Endodermal cell (in vitro differentiated cells): Measurements from ENCODE around the gene FBXO2. TPM values are rescaled to one million over a fixed set of nuclear protein-coding genes. Genes with fewer than 3 reads are reported as not detected.

Source experiments
- DNase-seq: peaks from one replicate; pipeline ENCODE4 v3.0.0-alpha.2; 2017
- H3K27ac ChIP-seq: 2 replicates; pipeline ENCODE4 v1.5.1; 2013; ENCODE audit warnings: mild to moderate bottlenecking, low read depth, low read length, moderate library complexity
- H3K27me3 ChIP-seq: 2 replicates; pipeline ENCODE4 v1.6.1; 2013; ENCODE audit warnings: mild to moderate bottlenecking, low read length, moderate library complexity; ENCODE audit not compliant: insufficient read depth, control insufficient read depth, poor library complexity, severe bottlenecking
- H3K36me3 ChIP-seq: 2 replicates; pipeline ENCODE4 v1.7.0; 2013; ENCODE audit warnings: mild to moderate bottlenecking, low read length, moderate library complexity; ENCODE audit not compliant: control insufficient read depth, insufficient read depth
- H3K4me1 ChIP-seq: one replicate; pipeline ENCODE4 v1.7.0; 2013; ENCODE audit warnings: low read length; ENCODE audit not compliant: control insufficient read depth, insufficient read depth
- H3K4me3 ChIP-seq: 2 replicates; pipeline ENCODE4 v1.5.1; 2013; ENCODE audit warnings: mild to moderate bottlenecking, low read length, moderate library complexity
- H3K9ac ChIP-seq: 2 replicates; pipeline ENCODE4 v1.6.1; 2013; ENCODE audit warnings: mild to moderate bottlenecking, low read length, moderate library complexity; ENCODE audit not compliant: poor library complexity, severe bottlenecking; ENCODE audit errors: extremely low read depth
- H3K9me3 ChIP-seq: 2 replicates; pipeline ENCODE4 v1.6.1; 2013; ENCODE audit warnings: mild to moderate bottlenecking, low read length, moderate library complexity; ENCODE audit not compliant: control insufficient read depth
- H3K27ac Mint-ChIP-seq: 2 replicates; pipeline ENCODE4 v1.8.0; 2020; ENCODE audit warnings: mixed read lengths
- H3K27me3 Mint-ChIP-seq: 2 replicates; pipeline ENCODE4 v1.8.0; 2021; ENCODE audit warnings: mild to moderate bottlenecking, mixed read lengths; ENCODE audit not compliant: insufficient read depth
- H3K36me3 Mint-ChIP-seq: 2 replicates; pipeline ENCODE4 v1.8.0; 2020; ENCODE audit warnings: low read depth, mixed read lengths
- H3K4me1 Mint-ChIP-seq: 2 replicates; pipeline ENCODE4 v1.8.0; 2020; ENCODE audit warnings: mixed read lengths
- H3K4me3 Mint-ChIP-seq: 2 replicates; pipeline ENCODE4 v1.8.0; 2020; ENCODE audit warnings: mild to moderate bottlenecking, moderate library complexity, mixed read lengths
- H3K9me3 Mint-ChIP-seq: 2 replicates; pipeline ENCODE4 v1.8.0; 2020; ENCODE audit warnings: mild to moderate bottlenecking, mixed read lengths
- WGBS, 2 experiments: methylation state at CpG; one replicate each; pipeline versions ENCODE4 v1.1.5 to v1.1.7; 2013; ENCODE audit warnings: missing lambda C conversion rate in 2 of 2, mixed read lengths in 1 of 2; ENCODE audit not compliant: insufficient coverage in 1 of 2, insufficient read length in 1 of 2; 5-methylcytosine and 5-hydroxymethylcytosine counted together
- total RNA-seq, 2 donors: library from RNA; stranded (reverse); fragmentation: NEBNext Ultra II Directional in 1 of 2; extraction: Animal tissue kit (Norgen Biotek cat#: 25700) in 1 of 2; gene quantifications; 2 replicates in 1 of 2; 3 replicates in 1 of 2; pipeline ENCODE4 v1.2.1, GENCODE V29; 2021
- TF ChIP-seq, protein P1 (sequence below): fragments of 200-600 bp; sonication (generic); conservative IDR thresholded peaks from 2 replicates; pipeline ENCODE4 v1.5.0; 2021; ENCODE audit warnings: antibody characterized with exemption, mild to moderate bottlenecking

The FBXO2 gene
- total RNA-seq, 2 donors from 2014 or later, result 14.1 to 32.0 TPM

DNA sequence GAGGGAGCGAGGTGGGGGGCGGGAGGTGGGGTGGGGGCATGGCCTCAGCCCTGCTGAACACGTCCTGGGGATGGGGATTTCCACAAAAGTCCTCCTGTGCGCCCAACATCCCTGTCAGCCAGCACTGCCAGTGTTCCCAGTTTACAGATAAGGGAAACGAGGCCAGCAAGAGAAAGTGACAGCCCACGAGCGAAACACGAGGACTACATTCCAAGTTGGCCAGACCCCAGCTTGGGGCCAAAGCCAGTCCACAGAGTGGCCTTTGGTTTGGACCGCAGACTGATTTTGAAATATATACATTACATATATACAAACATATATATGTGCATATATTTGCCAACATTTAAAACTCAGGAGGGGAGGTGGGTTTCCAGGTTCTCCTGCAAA lies 5.0 kb downstream of the FBXO2 start:
- H3K27me3 Mint-ChIP-seq, result peaks cover 46% of the 10 kb centered on the region
- H3K4me1 Mint-ChIP-seq, result peaks cover 2% of the 10 kb centered on the region
- no peak overlapping the region for H3K27ac Mint-ChIP-seq
- DNase-seq, result no peak
- Histone ChIP-seq H3K9ac (no peak overlapping the region), H3K36me3 (no peaks in the 10 kb centered on the region), H3K27ac (no peak overlapping the region), H3K4me3 (no peak overlapping the region), H3K27me3 (peaks cover 61% of the 10 kb centered on the region), H3K4me1 (no peaks in the 10 kb centered on the region), H3K9me3 (no peaks in the 10 kb centered on the region)
- TF ChIP-seq, protein P1, sequence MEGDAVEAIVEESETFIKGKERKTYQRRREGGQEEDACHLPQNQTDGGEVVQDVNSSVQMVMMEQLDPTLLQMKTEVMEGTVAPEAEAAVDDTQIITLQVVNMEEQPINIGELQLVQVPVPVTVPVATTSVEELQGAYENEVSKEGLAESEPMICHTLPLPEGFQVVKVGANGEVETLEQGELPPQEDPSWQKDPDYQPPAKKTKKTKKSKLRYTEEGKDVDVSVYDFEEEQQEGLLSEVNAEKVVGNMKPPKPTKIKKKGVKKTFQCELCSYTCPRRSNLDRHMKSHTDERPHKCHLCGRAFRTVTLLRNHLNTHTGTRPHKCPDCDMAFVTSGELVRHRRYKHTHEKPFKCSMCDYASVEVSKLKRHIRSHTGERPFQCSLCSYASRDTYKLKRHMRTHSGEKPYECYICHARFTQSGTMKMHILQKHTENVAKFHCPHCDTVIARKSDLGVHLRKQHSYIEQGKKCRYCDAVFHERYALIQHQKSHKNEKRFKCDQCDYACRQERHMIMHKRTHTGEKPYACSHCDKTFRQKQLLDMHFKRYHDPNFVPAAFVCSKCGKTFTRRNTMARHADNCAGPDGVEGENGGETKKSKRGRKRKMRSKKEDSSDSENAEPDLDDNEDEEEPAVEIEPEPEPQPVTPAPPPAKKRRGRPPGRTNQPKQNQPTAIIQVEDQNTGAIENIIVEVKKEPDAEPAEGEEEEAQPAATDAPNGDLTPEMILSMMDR, result no peak
- no peaks in the 10 kb centered on the region for H3K36me3 Mint-ChIP-seq
- H3K9me3 Mint-ChIP-seq, result no peaks in the 10 kb centered on the region
- H3K4me3 Mint-ChIP-seq, result peak overlapping the region; percentile 10
- WGBS, 2 experiments, result 40 to 41% methylated on average over 2 to 8 of the region's 9 CpGs

DNA sequence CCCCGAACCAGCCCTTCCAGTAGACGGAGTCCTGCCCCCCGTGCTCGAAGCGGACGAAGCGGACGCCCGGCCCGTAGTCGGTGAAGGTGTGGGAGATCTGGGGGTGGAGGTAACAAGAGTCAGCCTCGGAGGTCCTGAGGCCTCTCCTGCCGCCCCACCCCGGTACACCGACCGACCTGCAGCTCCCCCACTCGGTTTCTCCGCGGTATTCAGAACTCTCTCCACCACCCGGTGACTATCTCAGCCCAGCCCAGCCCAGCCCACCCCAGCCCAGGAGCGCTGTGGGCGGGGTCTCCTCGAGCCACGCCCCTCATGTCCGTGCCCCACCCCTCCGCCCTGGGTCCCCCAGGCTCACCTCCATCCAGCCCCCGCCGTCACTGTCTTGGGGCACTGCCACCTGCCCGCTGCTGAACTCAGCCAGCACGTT lies 5.5 kb downstream of the FBXO2 start:
- peak; percentile 89 for DNase-seq
- no peaks in the 10 kb centered on the region for H3K36me3 Mint-ChIP-seq
- no peak overlapping the region for H3K27ac Mint-ChIP-seq
- peaks cover 57% of the 10 kb centered on the region for H3K27me3 ChIP-seq
- H3K4me1 ChIP-seq, result no peaks in the 10 kb centered on the region
- peaks cover 44% of the 10 kb centered on the region for H3K27me3 Mint-ChIP-seq
- H3K4me3 ChIP-seq, result no peak overlapping the region
- H3K9ac ChIP-seq, result no peak overlapping the region
- H3K4me3 Mint-ChIP-seq, result peak overlapping the region; percentile 10
- no peaks in the 10 kb centered on the region for H3K36me3 ChIP-seq
- H3K4me1 Mint-ChIP-seq, result peaks cover 2% of the 10 kb centered on the region
- no peaks in the 10 kb centered on the region for H3K9me3 ChIP-seq
- H3K27ac ChIP-seq, result no peak overlapping the region
- TF ChIP-seq, protein P1, result no peak
- H3K9me3 Mint-ChIP-seq, result no peaks in the 10 kb centered on the region
- WGBS, 2 experiments, result 32 to 67% methylated on average over 1 to 25 of the region's 30 CpGs

DNA sequence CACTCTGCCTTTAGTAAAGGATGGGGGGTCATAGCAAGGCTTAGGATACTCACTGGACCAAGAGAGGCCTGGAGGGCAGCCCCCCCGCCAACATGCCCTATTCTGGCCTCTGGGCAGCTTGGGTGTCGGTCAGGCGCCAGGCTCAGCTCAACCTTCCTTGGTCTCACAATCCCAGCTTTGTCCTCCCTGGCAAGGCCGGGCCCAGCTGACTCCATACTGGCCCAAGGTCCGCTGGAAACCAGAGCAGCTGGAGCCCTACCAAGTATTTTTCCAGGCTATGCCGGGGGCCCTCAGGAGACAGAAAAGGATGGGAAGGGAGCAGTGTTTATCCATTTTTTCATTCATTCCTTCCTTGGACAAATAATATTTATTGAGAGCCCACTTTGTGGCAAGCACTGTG lies 6.2 kb downstream of the FBXO2 start:
- 83 to 88% methylated on average over 4 to 6 of the region's 6 CpGs for WGBS, 2 experiments
- Mint-ChIP-seq H3K27me3 (peaks cover 41% of the 10 kb centered on the region), H3K36me3 (no peaks in the 10 kb centered on the region), H3K27ac (no peak overlapping the region), H3K4me3 (no peak overlapping the region), H3K4me1 (peaks cover 2% of the 10 kb centered on the region), H3K9me3 (no peaks in the 10 kb centered on the region)
- H3K36me3 ChIP-seq, result no peaks in the 10 kb centered on the region
- no peak for DNase-seq
- H3K27ac ChIP-seq, result no peak overlapping the region
- TF ChIP-seq, protein P1, result no peak
- H3K9me3 ChIP-seq, result no peaks in the 10 kb centered on the region
- no peaks in the 10 kb centered on the region for H3K4me1 ChIP-seq
- no peak overlapping the region for H3K9ac ChIP-seq
- H3K4me3 ChIP-seq, result no peak overlapping the region
- H3K27me3 ChIP-seq, result peaks cover 50% of the 10 kb centered on the region
